Neural progenitor cell (in vitro differentiated cells): Measurements from ENCODE around the gene SPTAN1. TPM values are rescaled to one million over a fixed set of nuclear protein-coding genes. Genes with fewer than 3 reads are reported as not detected.
"Not testable (repeated sequence)": the region's sequence is repeated elsewhere in the genome, so short reads cannot be mapped to it uniquely, and the experiment has no call there.

ENCODE experiments used
- DNase-seq: peaks from one replicate; pipeline ENCODE4 v3.0.0-alpha.2; 2016; ENCODE audit warnings: low spot score
- H2AFZ ChIP-seq: fragments of 200-600 bp; sonication (generic); replicated peaks from 2 replicates; pipeline ENCODE4 v1.6.1; 2016; ENCODE audit warnings: antibody characterized with exemption
- H3F3A ChIP-seq: fragments of 200-600 bp; sonication (generic); 2 replicates; pipeline ENCODE4 v1.6.1; 2016; ENCODE audit warnings: antibody characterized with exemption, low read depth
- H3K27ac ChIP-seq: fragments of 200-600 bp; sonication (generic); 2 replicates; pipeline ENCODE4 v1.5.1; 2016; ENCODE audit warnings: mild to moderate bottlenecking
- H3K27me3 ChIP-seq: fragments of 200-600 bp; sonication (generic); 2 replicates; pipeline ENCODE4 v1.6.1; 2016; ENCODE audit warnings: mild to moderate bottlenecking, moderate library complexity
- H3K36me3 ChIP-seq: fragments of 200-600 bp; sonication (generic); 2 replicates; pipeline ENCODE4 v1.5.1; 2016
- H3K4me1 ChIP-seq: fragments of 200-600 bp; sonication (generic); 2 replicates; pipeline ENCODE4 v1.6.1; 2016; ENCODE audit warnings: mixed run types
- H3K4me2 ChIP-seq: fragments of 200-600 bp; sonication (generic); 2 replicates; pipeline ENCODE4 v1.6.1; 2016
- H3K4me3 ChIP-seq: fragments of 200-600 bp; sonication (generic); 2 replicates; pipeline ENCODE4 v1.5.1; 2016
- H3K79me2 ChIP-seq: fragments of 200-600 bp; sonication (generic); 2 replicates; pipeline ENCODE4 v1.6.1; 2016; ENCODE audit warnings: low read depth
- H3K9ac ChIP-seq: fragments of 200-600 bp; sonication (generic); 2 replicates; pipeline ENCODE4 v1.6.1; 2016
- H3K9me3 ChIP-seq: fragments of 200-600 bp; sonication (generic); 2 replicates; pipeline ENCODE4 v1.5.1; 2016; ENCODE audit warnings: low read depth
- H4K20me1 ChIP-seq: fragments of 200-600 bp; sonication (generic); 2 replicates; pipeline ENCODE4 v1.6.1; 2016; ENCODE audit warnings: low read depth
- H3K27ac Mint-ChIP-seq: 3 replicates; pipeline ENCODE4 v1.8.0; 2021; ENCODE audit warnings: mixed read lengths
- H3K27me3 Mint-ChIP-seq: 2 replicates; pipeline ENCODE4 v1.8.0; 2022; ENCODE audit warnings: low read depth, mild to moderate bottlenecking, inconsistent platforms, moderate library complexity, mixed read lengths; ENCODE audit not compliant: insufficient read depth
- H3K36me3 Mint-ChIP-seq: 3 replicates; pipeline ENCODE4 v1.8.0; 2021; ENCODE audit warnings: mixed read lengths
- H3K4me1 Mint-ChIP-seq: 3 replicates; pipeline ENCODE4 v1.8.0; 2021; ENCODE audit warnings: mixed read lengths
- H3K4me3 Mint-ChIP-seq: 3 replicates; pipeline ENCODE4 v1.8.0; 2021; ENCODE audit warnings: mild to moderate bottlenecking, moderate library complexity, mixed read lengths
- H3K9me3 Mint-ChIP-seq: 3 replicates; pipeline ENCODE4 v1.8.0; 2020; ENCODE audit warnings: mixed read lengths
- EZH2 ChIP-seq: fragments of 200-600 bp; sonication (generic); IDR thresholded peaks from 2 replicates; pipeline ENCODE4 v1.6.1; 2017; ENCODE audit warnings: antibody characterized with exemption, mild to moderate bottlenecking, moderate library complexity
- EZH2phosphoT487 ChIP-seq: fragments of 200-600 bp; sonication (generic); IDR thresholded peaks from 2 replicates; pipeline ENCODE4 v1.6.1; 2017; ENCODE audit warnings: antibody characterized with exemption
- total RNA-seq: library from RNA; depleted of rRNA; stranded (reverse); fragments of >200 nt; gene quantifications from 2 replicates; pipeline ENCODE4 v1.2.3, GENCODE V29; 2015; ENCODE audit warnings: low replicate concordance
- TF ChIP-seq, protein P1 (sequence below): fragments of 200-600 bp; sonication (generic); IDR thresholded peaks from 2 replicates; pipeline ENCODE4 v1.5.1; 2017; ENCODE audit warnings: antibody characterized with exemption, mild to moderate bottlenecking

Gene SPTAN1
- total RNA-seq, 1 donor from 2014 or later, result 112 TPM

DNA sequence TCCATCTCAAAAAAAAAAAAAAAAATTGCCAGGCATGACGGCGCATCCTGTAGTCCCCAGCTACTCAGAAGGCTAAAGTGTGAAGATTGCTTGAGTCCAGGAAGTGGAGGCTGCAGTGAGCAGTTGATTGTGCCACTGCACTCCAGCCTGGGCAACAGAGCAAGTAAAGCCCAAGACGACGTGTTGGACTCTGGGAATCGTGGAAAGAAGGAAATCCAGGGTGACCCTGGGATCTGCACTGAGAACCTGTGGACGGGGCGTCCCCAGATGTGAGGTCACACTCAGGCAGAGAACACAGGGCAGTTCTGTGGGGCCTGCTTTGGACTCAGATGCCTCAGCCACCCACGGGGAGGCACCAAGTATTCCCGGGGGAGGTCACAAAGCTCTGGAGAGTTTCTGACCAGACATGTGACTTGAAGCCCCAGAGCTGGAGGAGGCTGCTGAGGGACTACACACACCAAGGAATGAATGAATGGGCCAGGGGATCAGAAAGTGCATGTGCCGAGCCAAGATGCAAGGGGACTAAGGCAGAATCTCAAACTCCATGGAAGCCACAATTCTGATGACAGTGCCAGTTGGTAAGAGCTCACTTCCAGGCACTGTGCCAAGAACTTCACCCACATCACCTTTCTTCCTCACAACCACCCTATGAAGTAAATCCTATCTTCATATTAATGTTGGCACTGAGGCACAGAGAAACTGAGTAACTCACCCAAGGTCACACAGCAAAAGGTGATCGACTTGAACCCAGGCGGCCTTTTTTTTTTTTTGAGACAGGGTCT lies 91.3 kb downstream of the SPTAN1 start:
- Mint-ChIP-seq H3K4me1 (peaks cover 20% of the 10 kb centered on the region), H3K36me3 (peaks cover 23% of the 10 kb centered on the region), H3K27ac (peak overlapping the region; percentile 37), H3K4me3 (no peak overlapping the region), H3K27me3 (peaks cover 2% of the 10 kb centered on the region), H3K9me3 (no peaks in the 10 kb centered on the region)
- Histone ChIP-seq H3K27ac (no peak overlapping the region), H4K20me1 (peaks cover 53% of the 10 kb centered on the region), H3K9me3 (no peaks in the 10 kb centered on the region), H3K9ac (no peak overlapping the region), H3K36me3 (no peaks in the 10 kb centered on the region), H3F3A (peaks cover 9% of the 10 kb centered on the region), H3K4me1 (no peaks in the 10 kb centered on the region), H3K4me3 (no peak overlapping the region), H3K4me2 (no peak overlapping the region), H3K79me2 (peaks cover 64% of the 10 kb centered on the region), H3K27me3 (no peaks in the 10 kb centered on the region), H2AFZ (no peak overlapping the region)
- no peak for TF ChIP-seq EZH2
- TF ChIP-seq, protein P1, sequence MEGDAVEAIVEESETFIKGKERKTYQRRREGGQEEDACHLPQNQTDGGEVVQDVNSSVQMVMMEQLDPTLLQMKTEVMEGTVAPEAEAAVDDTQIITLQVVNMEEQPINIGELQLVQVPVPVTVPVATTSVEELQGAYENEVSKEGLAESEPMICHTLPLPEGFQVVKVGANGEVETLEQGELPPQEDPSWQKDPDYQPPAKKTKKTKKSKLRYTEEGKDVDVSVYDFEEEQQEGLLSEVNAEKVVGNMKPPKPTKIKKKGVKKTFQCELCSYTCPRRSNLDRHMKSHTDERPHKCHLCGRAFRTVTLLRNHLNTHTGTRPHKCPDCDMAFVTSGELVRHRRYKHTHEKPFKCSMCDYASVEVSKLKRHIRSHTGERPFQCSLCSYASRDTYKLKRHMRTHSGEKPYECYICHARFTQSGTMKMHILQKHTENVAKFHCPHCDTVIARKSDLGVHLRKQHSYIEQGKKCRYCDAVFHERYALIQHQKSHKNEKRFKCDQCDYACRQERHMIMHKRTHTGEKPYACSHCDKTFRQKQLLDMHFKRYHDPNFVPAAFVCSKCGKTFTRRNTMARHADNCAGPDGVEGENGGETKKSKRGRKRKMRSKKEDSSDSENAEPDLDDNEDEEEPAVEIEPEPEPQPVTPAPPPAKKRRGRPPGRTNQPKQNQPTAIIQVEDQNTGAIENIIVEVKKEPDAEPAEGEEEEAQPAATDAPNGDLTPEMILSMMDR, result no peak
- TF ChIP-seq EZH2phosphoT487, result no peak
- DNase-seq, result no peak

DNA sequence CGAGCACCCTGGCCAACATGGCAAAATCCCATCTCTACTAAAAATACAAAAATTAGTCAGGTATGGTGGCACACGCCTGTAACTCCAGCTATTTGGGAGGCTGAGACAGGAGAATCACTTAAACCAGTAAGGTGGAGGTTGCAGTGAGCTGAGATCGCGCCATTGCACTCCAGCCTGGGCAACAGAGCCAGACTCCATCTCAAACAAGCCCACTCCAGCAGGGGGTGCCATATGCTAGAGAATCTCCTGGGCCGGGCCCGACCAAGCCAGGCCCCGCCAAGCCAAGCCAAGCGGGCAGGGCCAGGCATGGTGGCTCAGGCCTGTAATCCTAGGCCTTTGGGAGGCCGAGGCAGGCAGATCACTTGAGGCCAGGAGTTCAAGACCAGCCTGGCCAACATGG lies 95.8 kb downstream of the SPTAN1 start:
- not testable (repeated sequence) for H3K9ac ChIP-seq, H3K4me2 ChIP-seq, H3F3A ChIP-seq, H3K4me3 Mint-ChIP-seq, H3K36me3 ChIP-seq, H3K27ac ChIP-seq, H3K9me3 Mint-ChIP-seq, H3K27me3 Mint-ChIP-seq, H3K27me3 ChIP-seq, H3K27ac Mint-ChIP-seq, H3K4me1 ChIP-seq, H3K4me3 ChIP-seq, H2AFZ ChIP-seq, H3K9me3 ChIP-seq
- Mint-ChIP-seq H3K36me3 (peaks cover 16% of the 10 kb centered on the region), H3K4me1 (peaks cover 21% of the 10 kb centered on the region)
- TF ChIP-seq, protein P1, result peak; percentile 42
- peaks cover 69% of the 10 kb centered on the region for H3K79me2 ChIP-seq
- peaks cover 46% of the 10 kb centered on the region for H4K20me1 ChIP-seq
- peak; percentile 42 for DNase-seq

DNA sequence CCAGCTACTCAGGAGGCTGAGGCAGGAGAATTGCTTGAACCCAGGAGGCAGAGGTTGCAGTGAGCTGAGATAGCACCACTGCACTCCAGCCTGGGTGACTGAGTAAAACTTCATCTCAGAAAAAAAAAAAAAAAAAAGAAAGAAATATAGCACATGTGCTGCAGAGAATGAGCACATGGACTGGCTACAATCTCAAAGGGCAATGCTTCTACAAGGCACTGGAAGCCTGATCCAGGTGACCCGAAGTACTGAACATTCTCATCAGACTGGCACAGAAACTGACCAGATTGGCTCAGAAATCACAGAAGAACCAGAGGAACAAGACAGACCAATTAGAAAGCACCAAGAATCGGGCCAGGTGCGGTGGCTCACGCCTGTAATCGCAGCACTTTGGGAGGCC lies 99.4 kb downstream of the SPTAN1 start:
- no peak for DNase-seq
- Histone ChIP-seq H3K79me2 (peaks cover 69% of the 10 kb centered on the region), H3K27me3 (no peaks in the 10 kb centered on the region)

More for the DNA sequence above, 99.4 kb downstream of the SPTAN1 start:
- H3K4me3 ChIP-seq, result no peak overlapping the region
- H3K4me2 ChIP-seq, result no peak overlapping the region
- no peaks in the 10 kb centered on the region for H3K9me3 ChIP-seq
- no peak overlapping the region for H2AFZ ChIP-seq
- H3K4me3 Mint-ChIP-seq, result no peak overlapping the region
- H3K36me3 ChIP-seq, result no peaks in the 10 kb centered on the region
- H3K4me1 ChIP-seq, result no peaks in the 10 kb centered on the region
- H3F3A ChIP-seq, result peaks cover 5% of the 10 kb centered on the region
- peaks cover 17% of the 10 kb centered on the region for H3K36me3 Mint-ChIP-seq
- peaks cover 12% of the 10 kb centered on the region for H4K20me1 ChIP-seq
- H3K9me3 Mint-ChIP-seq, result no peaks in the 10 kb centered on the region
- no peak overlapping the region for H3K27ac ChIP-seq
- H3K9ac ChIP-seq, result no peak overlapping the region
- H3K27ac Mint-ChIP-seq, result no peak overlapping the region
- TF ChIP-seq, protein P1, result no peak
- TF ChIP-seq EZH2phosphoT487, result no peak
- TF ChIP-seq EZH2, result no peak
- peaks cover 4% of the 10 kb centered on the region for H3K27me3 Mint-ChIP-seq
- H3K4me1 Mint-ChIP-seq, result peaks cover 14% of the 10 kb centered on the region
